Endothelial cell of umbilical vein (primary cell): Measurements from ENCODE around the gene SNORC.

Source experiments
- EZH2 ChIP-seq: IDR thresholded peaks from 2 replicates; pipeline ENCODE4 v1.6.1; 2012; ENCODE audit warnings: borderline replicate concordance, low read depth, mild to moderate bottlenecking, moderate library complexity, low read length, inconsistent platforms; ENCODE audit not compliant: severe bottlenecking
- FOS ChIP-seq: IDR thresholded peaks from 2 replicates; pipeline ENCODE4 v1.6.1; 2011; ENCODE audit warnings: mild to moderate bottlenecking, low read length, moderate library complexity, borderline replicate concordance; ENCODE audit not compliant: insufficient read depth
- JUN ChIP-seq: IDR thresholded peaks from 2 replicates; pipeline ENCODE4 v1.6.1; 2011; ENCODE audit warnings: borderline replicate concordance, low read depth; ENCODE audit not compliant: insufficient read length, insufficient read depth
- MAX ChIP-seq: IDR thresholded peaks from 2 replicates; pipeline ENCODE4 v1.6.1; 2011; ENCODE audit not compliant: insufficient read depth, insufficient read length
- POLR2A ChIP-seq: IDR thresholded peaks from 2 replicates; pipeline ENCODE4 v1.6.1; 2012; ENCODE audit warnings: low read depth, mild to moderate bottlenecking, control low read depth, low read length
- POLR2AphosphoS5 ChIP-seq: IDR thresholded peaks from 2 replicates; pipeline ENCODE4 v1.6.1; 2012; ENCODE audit warnings: low read depth, mild to moderate bottlenecking, control low read depth, low read length, moderate library complexity; ENCODE audit not compliant: insufficient read depth
- TF ChIP-seq, protein P1 (sequence below), 2 donors: IDR thresholded peaks; 1 replicate in 1 of 2; 2 replicates in 1 of 2; pipeline ENCODE4 v1.5.1; 2011; ENCODE audit warnings: low read length in 2 of 2, mild to moderate bottlenecking in 2 of 2, moderate library complexity in 2 of 2, control low read depth in 1 of 2, inconsistent platforms in 1 of 2, low read depth in 1 of 2; ENCODE audit not compliant: insufficient read depth in 1 of 2; ENCODE audit errors: extremely low read depth in 1 of 2

GRCh38 chr2:232873292-232873908 lies 3.3 kb downstream of the SNORC start:
- TF ChIP-seq JUN (no peak), FOS (no peak), POLR2A (no peak), EZH2 (no peak), POLR2AphosphoS5 (no peak), MAX (no peak)
- TF ChIP-seq, protein P1, sequence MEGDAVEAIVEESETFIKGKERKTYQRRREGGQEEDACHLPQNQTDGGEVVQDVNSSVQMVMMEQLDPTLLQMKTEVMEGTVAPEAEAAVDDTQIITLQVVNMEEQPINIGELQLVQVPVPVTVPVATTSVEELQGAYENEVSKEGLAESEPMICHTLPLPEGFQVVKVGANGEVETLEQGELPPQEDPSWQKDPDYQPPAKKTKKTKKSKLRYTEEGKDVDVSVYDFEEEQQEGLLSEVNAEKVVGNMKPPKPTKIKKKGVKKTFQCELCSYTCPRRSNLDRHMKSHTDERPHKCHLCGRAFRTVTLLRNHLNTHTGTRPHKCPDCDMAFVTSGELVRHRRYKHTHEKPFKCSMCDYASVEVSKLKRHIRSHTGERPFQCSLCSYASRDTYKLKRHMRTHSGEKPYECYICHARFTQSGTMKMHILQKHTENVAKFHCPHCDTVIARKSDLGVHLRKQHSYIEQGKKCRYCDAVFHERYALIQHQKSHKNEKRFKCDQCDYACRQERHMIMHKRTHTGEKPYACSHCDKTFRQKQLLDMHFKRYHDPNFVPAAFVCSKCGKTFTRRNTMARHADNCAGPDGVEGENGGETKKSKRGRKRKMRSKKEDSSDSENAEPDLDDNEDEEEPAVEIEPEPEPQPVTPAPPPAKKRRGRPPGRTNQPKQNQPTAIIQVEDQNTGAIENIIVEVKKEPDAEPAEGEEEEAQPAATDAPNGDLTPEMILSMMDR (IDR thresholded peaks at IDR 0.05; ENCODE audit: extremely low read depth in 1 of 2, insufficient read depth in 1 of 2, low read depth in 1 of 2, low read length in 2 of 2), result no peak
